Activated B cell treated with CpG ODN at 0.5 μM for 24 hours (primary cell): ENCODE data around the gene SPARCL1. TPM values are rescaled to one million over a fixed set of nuclear protein-coding genes. Genes with fewer than 3 reads are reported as not detected.
"Not testable (repeated sequence)": the region's sequence is repeated elsewhere in the genome, so short reads cannot be mapped to it uniquely, and the experiment has no call there.

ENCODE experiments used
- ATAC-seq: fragments of 200-7000 bp; cut with Tn5 transposase; one replicate; pipeline ENCODE4 v1.10.0; 2021; ENCODE audit warnings: low read depth, mild to moderate bottlenecking, moderate library complexity
- CTCF ChIA-PET: fragments of 350-600 bp; sonication (Branson Sonifier 250); formaldehyde crosslinking; loops from one replicate; lab custom pipeline; 2021; ENCODE audit warnings: antibody characterized with exemption; lab: Charles Lee
- POLR2A ChIA-PET: fragments of 350-600 bp; sonication (Branson Sonifier 250); formaldehyde crosslinking; loops from one replicate; lab custom pipeline; 2021; ENCODE audit warnings: antibody characterized with exemption; lab: Charles Lee
- DNase-seq: peaks from one replicate; pipeline ENCODE4 v3.0.0; 2022
- H3K27ac Mint-ChIP-seq: one replicate; pipeline ENCODE4 v1.8.0; 2020; ENCODE audit warnings: mixed read lengths
- H3K27me3 Mint-ChIP-seq: one replicate; pipeline ENCODE4 v1.8.0; 2021; ENCODE audit warnings: mixed read lengths
- H3K36me3 Mint-ChIP-seq: one replicate; pipeline ENCODE4 v1.8.0; 2021; ENCODE audit warnings: low read depth, mixed read lengths
- H3K4me1 Mint-ChIP-seq: one replicate; pipeline ENCODE4 v1.8.0; 2021; ENCODE audit warnings: mixed read lengths
- H3K4me3 Mint-ChIP-seq: one replicate; pipeline ENCODE4 v1.8.0; 2020; ENCODE audit warnings: mild to moderate bottlenecking, mixed read lengths
- H3K9me3 Mint-ChIP-seq: one replicate; pipeline ENCODE4 v1.8.0; 2020; ENCODE audit warnings: mixed read lengths
- intact Hi-C: fragments of 100-400 bp; cut with micrococcal nuclease; formaldehyde crosslinking; loops from one replicate; pipeline ENCODE4 v1.15.1; 2024
- total RNA-seq: library from RNA; stranded (reverse); gene quantifications from 2 replicates; pipeline ENCODE4 v1.2.3, GENCODE V29; 2022
- TF ChIP-seq, protein P1 (sequence below): fragments of 200-600 bp; IDR thresholded peaks from one replicate; pipeline ENCODE4 v1.8.0; 2022; ENCODE audit warnings: antibody characterized with exemption, mild to moderate bottlenecking

Gene SPARCL1
- total RNA-seq, 1 donor from 2014 or later: not detected

DNA sequence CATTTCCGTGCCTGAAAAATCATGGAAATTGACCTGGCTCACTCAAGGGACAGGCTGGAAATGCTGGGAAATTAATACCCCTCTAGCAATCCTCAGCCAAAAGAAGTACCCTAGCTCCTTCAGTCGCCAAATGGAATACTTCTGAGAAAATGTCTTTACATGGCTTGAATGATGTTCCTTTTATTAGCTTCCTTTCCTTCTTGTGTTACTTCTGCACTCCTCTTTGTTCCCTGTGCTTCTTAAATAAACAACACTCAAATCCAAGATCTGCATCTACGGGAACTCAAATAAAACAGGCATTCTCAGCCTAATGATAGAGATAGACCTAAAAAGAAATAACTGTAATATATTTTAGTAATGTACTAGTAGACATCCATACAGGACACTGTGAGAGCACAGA is 36.1 kb downstream of the SPARCL1 start:
- POLR2A ChIA-PET: no interaction called here
- CTCF ChIA-PET: no interaction called here
- Mint-ChIP-seq H3K27ac (no peak overlapping the region), H3K27me3 (no peaks in the 10 kb centered on the region), H3K4me1 (peaks cover 3% of the 10 kb centered on the region), H3K4me3 (no peak overlapping the region), H3K36me3 (no peaks in the 10 kb centered on the region), H3K9me3 (no peaks in the 10 kb centered on the region)
- TF ChIP-seq, protein P1, sequence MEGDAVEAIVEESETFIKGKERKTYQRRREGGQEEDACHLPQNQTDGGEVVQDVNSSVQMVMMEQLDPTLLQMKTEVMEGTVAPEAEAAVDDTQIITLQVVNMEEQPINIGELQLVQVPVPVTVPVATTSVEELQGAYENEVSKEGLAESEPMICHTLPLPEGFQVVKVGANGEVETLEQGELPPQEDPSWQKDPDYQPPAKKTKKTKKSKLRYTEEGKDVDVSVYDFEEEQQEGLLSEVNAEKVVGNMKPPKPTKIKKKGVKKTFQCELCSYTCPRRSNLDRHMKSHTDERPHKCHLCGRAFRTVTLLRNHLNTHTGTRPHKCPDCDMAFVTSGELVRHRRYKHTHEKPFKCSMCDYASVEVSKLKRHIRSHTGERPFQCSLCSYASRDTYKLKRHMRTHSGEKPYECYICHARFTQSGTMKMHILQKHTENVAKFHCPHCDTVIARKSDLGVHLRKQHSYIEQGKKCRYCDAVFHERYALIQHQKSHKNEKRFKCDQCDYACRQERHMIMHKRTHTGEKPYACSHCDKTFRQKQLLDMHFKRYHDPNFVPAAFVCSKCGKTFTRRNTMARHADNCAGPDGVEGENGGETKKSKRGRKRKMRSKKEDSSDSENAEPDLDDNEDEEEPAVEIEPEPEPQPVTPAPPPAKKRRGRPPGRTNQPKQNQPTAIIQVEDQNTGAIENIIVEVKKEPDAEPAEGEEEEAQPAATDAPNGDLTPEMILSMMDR: no peak
- no peak for ATAC-seq
- no peak for DNase-seq
- intact Hi-C loops: no loop called here

DNA sequence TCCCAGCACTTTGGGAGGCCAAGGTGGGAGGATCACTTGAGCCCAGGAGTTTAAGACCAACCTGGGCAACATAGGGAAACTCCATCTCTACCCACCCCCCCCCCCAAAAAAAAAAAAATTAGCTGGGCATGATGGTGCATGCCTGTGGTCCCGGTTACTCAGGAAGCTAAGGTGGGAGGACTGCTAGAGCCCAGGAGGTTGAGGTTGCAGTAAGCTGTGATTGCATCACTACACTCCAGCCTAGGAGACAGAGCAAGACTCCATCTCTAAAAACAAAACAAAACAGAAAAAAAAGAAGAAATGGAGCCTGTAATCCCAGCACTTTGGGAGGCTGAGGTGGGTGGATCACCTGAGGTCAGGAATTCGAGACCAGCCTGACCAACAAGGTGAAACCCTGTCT is 37.3 kb downstream of the SPARCL1 start:
- H3K9me3 Mint-ChIP-seq, ATAC-seq, H3K27me3 Mint-ChIP-seq, H3K36me3 Mint-ChIP-seq, POLR2A ChIA-PET, H3K4me3 Mint-ChIP-seq, H3K4me1 Mint-ChIP-seq, intact Hi-C loops, DNase-seq, CTCF ChIA-PET, H3K27ac Mint-ChIP-seq: not testable (repeated sequence)

DNA sequence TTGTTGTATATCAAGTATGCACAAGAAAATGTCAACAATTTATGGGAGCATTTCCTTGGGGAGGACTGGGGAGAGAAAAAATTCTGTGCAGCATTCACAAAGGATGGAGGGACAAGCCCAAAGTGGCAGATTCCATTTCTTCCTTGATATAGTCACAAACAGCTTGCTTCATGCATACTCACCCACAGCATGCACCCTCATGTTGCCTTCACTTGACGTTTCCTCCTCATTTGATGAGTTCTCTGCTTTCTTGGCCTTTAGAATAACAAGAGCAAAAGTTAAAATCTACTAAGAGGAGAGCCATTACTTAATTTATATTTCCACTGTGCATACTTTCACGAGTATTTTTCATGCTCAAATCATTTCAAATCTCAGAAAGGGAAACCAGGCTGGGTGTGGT is 37.7 kb downstream of the SPARCL1 start:
- no peaks in the 10 kb centered on the region for H3K9me3 Mint-ChIP-seq
- ATAC-seq (no peak), DNase-seq (no peak)
- no peak overlapping the region for H3K27ac Mint-ChIP-seq
- TF ChIP-seq, protein P1: no peak
- no peak overlapping the region for H3K4me3 Mint-ChIP-seq
- H3K4me1 Mint-ChIP-seq: peaks cover 3% of the 10 kb centered on the region
- ChIA-PET POLR2A (no interaction called here), CTCF (no interaction called here)
- no peaks in the 10 kb centered on the region for H3K27me3 Mint-ChIP-seq
- H3K36me3 Mint-ChIP-seq: no peaks in the 10 kb centered on the region
- intact Hi-C loops: no loop called here

DNA sequence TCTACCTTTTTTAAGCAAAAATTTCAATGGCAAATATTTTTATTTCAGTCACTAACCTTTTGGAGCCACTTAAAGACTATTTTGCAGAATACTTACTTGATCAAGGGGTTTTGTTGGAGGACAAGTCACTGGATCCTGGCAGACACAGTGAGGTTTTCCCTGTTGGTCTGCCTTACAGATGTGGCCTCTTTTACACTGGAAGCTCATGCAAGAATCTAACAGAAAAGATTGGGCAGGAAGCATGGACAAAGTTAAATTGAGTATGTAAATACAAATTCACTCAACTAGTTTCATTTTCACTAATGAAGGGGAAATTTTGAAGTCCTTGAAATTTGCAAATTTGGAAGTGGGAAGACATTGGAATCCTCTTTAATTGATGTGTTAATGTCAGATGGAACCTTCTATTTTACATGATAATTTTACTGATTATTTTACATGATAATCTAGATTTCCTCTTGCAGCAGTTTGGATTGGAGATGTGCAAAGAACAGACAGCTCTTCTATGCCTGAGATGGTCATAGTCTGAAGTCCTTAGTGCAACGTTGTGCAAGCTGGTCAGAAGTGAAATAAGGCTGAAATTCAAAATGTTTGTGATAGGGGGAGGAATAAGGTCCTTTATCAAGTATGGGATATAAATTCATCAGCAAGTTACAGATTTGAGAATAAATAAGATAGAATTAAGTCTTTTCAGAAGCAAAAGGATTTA is 38.4 kb downstream of the SPARCL1 start:
- ATAC-seq (no peak), DNase-seq (no peak)
- TF ChIP-seq, protein P1: no peak
- Mint-ChIP-seq H3K27ac (no peak overlapping the region), H3K4me1 (peaks cover 3% of the 10 kb centered on the region), H3K36me3 (no peaks in the 10 kb centered on the region), H3K4me3 (no peak overlapping the region), H3K27me3 (no peaks in the 10 kb centered on the region), H3K9me3 (no peaks in the 10 kb centered on the region)
- intact Hi-C loops: no loop called here
- ChIA-PET POLR2A (no interaction called here), CTCF (no interaction called here)

DNA sequence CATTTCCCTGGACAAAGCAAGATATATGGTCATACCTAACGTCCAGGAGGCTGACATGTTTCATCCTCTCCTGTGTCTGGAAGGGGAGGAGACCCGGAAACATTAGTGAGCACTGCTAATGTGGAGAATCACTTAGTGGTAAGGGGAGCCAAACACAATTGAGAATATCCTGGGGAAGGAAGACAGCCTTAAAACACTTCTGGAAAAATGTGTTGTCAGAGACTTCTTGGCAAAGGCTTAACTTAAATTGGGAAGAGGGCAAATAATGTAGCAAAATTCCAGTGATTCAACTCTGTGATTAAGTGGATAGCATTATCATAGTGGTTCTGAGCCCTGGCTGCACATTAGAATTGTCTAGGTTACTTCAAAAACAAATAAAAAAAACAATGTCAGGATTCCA is 39.5 kb downstream of the SPARCL1 start:
- Mint-ChIP-seq H3K27ac (no peak overlapping the region), H3K4me1 (peaks cover 3% of the 10 kb centered on the region), H3K36me3 (no peaks in the 10 kb centered on the region), H3K4me3 (no peak overlapping the region), H3K9me3 (no peaks in the 10 kb centered on the region), H3K27me3 (no peaks in the 10 kb centered on the region)
- no peak for DNase-seq
- no peak for ATAC-seq
- intact Hi-C loops: no loop called here
- ChIA-PET POLR2A (interaction anchor here (0.6 kb wide), 1 partner anchor 9 kb away, joined by 3 read pairs; no protein-coding TSS in a partner anchor), CTCF (no interaction called here)
- TF ChIP-seq, protein P1: no peak

DNA sequence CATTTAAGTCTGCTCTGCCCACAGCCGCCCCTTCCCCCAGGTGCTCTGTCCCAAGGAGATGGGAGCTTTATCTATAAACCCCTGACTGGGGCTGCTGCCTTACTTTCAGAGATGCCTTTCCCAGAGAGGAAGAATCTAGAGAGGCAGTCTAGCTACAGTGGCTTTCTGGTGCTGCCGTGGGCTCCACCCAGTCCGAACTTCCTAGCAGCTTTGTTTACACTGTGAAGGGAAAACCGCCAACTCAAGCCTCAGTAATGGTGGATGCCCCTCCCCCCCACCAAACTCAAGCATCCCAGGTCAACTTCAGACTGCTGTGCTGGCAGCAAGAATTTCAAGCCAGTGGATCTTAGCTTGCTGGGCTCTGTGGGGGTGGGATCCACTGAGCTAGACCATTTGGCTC is 40.5 kb downstream of the SPARCL1 start:
- H3K36me3 Mint-ChIP-seq, POLR2A ChIA-PET, H3K9me3 Mint-ChIP-seq, ATAC-seq, DNase-seq, H3K27ac Mint-ChIP-seq, CTCF ChIA-PET, intact Hi-C loops, H3K27me3 Mint-ChIP-seq, H3K4me1 Mint-ChIP-seq, H3K4me3 Mint-ChIP-seq: not testable (repeated sequence)

DNA sequence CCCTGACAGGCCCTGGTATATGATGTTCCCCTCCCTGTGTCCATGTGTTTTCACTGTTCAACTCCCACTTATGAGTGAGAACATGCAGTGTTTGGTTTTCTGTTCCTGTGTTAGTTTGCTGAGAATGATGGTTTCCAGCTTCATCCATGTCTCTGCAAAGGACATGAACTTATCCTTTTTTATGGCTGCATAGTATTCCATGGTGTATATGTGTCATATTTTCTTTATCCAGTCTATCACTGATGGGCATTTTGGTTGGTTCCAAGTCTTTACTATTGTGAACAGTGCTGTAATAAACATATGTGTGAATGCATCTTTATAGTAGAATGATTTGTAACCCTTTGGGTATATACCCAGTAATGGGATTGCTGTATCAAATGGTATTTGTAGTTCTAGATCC is 45.9 kb downstream of the SPARCL1 start:
- H3K4me3 Mint-ChIP-seq, H3K36me3 Mint-ChIP-seq, intact Hi-C loops, H3K27me3 Mint-ChIP-seq, DNase-seq, CTCF ChIA-PET, H3K9me3 Mint-ChIP-seq, H3K4me1 Mint-ChIP-seq, H3K27ac Mint-ChIP-seq, ATAC-seq, POLR2A ChIA-PET: not testable (repeated sequence)
